Measurements from ENCODE around the gene ABCG1.
A peak's percentile ranks its signal among the peaks of the same experiment; 100 is the strongest.

The ABCG1 gene

DNA sequence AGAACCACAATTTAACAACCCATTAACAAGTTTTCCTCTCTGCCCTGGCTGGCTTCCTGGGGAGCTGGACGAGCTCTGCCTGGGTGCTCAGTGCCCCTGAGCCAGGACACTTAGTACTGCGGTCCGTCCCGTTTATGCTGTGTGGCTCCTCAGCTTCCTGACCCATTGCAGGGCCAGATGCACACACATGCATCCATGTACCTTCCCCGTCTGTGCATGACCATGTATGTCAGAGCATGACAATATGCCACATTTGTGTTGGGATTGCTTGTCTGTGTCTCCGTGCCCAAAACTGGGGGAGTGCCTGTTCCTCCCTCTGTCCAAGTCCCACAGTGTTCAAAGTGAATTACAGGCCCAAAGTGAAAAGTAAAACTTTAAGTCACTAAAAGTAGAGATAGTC, 106.0 kb downstream of the ABCG1 start:
- DNase-seq (ENCODE audit: low spot score) = no peak

- no peak for DNase-seq (ENCODE audit: low spot score)
These were observed 111.7 kb downstream of the ABCG1 start for GRCh38 chr21:42330380-42331371.

- no peak for DNase-seq (ENCODE audit: low spot score)
These were observed 112.7 kb downstream of the ABCG1 start for GRCh38 chr21:42331660-42332059.

DNA sequence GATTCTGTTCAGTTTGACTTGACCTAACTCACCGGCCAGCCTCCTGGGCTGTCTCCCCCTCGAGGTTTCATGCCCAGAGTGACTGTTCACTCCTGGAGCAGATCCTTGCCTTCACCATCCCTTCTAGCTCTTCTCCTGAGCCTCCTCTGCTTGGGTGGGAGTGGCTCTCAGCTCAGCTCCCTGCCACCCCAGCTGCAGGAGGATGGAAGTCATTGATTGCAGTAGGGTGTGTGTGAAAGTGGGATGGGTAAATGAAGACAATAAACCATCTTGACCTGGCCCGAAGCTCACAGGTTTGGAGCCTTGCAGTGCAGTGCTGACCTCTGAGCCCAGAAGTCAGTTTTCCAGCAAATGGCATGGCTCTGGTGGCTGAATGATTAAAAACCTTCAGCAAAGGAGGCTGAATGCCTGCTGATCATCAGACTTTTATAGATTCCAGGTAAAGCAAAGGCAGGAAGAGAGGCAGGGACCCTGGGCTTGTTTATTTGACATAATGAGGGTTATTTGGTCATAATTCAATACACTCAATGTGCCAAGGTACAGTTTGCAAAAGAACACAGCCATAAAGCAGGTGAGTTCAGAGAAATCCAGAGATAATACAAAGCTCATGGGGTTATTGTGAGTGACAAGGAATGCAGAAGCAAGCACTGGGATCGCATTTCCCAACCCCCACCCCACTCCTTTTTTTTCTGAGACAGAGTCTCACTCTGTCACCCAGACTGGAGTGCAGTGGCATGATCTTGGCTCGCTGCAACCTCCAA, 113.8 kb downstream of the ABCG1 start:
- DNase-seq (ENCODE audit: low spot score) = no peak

DNA sequence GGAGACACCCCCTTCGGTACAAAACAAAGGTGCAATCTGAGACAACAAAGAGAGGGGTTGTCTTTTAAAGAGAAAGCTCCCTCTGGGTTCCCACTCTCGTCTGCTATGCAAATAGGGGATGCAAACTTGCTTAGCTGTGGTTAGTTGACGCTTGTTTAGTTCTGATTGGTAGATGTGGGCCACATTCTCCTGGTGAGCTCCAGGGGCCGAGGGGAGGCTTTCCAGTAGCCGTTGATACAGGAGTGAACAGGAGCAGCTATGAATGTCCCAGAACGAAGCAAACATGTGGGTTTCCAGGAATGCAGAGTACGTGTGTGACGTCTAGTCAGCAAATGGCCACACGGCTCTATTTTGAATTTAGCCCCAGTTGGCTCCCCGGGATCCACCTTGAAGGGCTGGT, 117.1 kb downstream of the ABCG1 start:
- DNase-seq (ENCODE audit: low spot score) = no peak

- no peak for DNase-seq (ENCODE audit: low spot score)
These were observed 118.3 kb downstream of the ABCG1 start for GRCh38 chr21:42337276-42337675.

DNA sequence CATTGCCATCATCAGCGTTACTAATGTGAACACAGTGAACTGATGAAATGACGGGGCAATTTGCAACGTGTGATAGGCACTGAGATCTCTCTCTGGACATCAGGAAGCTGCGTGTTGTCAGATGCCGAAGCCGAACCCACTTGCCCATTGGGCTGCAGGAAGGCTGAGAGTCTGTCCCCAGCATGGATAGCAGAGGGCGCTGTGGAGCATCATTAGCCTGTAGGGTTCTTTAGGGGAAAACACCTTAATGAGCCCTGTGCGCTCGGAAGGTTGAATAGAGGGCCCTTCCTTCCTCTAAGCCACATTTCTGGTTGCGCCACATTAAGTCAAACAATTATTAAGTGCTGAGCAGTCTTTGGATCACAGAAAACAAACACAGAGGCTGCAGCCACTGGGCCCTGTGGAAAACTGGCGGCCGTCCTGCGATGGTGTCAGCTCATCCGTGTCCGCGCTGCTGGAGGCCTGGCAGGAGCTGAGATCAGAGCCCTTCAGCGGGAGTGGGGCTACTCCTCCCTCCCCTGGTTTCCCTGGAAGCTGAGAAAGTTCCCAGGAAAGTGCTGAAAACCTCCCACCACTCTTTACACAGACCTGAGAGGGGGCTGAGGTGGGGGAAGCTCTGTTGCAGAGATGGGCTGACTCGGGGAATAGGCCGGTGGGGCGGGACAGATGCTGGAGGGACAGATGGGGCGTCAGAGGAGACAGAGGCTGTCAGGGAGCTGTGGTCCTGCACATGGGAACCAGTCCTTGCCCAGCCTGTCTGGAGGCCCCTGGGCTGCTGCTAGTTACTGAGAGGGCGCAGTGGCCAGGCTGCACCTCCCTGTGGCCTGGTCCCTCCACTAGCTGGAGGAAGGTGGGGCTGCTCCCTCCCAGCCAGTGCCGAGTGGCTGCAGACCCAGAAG, 119.1 kb downstream of the ABCG1 start:
- DNase-seq (ENCODE audit: low spot score) = peak; percentile 38

DNA sequence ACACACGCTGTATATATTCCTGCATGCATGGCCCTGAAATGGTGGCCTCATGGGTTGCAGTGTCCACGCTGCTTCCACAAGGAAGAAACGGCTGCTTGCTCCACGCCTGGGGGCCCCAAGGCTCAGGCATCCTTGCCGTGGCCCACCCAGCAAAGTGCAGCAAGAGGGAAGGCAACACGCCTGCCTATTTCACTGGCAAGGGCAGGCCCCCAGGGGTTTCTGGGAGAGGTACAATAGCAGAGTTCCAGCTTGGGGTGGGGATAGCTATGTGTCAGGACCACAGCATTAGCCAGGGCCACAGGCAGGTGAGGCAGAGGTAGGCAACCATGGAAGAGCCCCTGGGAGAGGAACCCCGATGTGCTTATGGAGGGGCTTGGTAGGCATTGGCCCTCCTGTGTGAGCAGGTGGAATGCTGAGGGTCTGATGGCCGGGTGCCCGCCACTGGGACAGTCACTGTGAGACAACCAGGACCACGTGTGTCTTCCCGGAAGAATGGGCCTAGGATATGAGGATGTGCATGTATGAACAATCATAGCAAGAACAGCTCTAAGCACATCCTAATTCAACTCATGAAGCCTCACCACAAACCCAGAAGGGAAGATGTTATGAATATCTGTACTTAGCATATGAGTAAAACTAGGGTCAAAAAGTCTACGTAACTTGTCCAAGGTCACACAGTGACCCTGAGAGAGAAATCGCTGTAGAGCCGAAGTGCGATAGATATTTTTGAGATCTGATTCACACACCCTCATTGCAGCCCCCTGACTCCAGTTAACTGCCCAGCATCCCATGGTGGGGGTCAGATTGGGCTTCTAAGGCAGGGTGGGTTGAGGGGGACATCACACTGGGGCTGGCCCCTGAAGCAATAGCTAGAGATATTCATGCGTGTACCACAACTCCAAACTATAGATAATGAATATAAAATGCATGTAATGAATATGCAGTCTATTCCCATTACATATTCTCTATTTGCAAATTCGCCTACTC, 120.1 kb downstream of the ABCG1 start:
- no peak for DNase-seq (ENCODE audit: low spot score)

- no peak for DNase-seq (ENCODE audit: low spot score)
These were observed 121.5 kb downstream of the ABCG1 start for GRCh38 chr21:42340187-42341050.

DNA sequence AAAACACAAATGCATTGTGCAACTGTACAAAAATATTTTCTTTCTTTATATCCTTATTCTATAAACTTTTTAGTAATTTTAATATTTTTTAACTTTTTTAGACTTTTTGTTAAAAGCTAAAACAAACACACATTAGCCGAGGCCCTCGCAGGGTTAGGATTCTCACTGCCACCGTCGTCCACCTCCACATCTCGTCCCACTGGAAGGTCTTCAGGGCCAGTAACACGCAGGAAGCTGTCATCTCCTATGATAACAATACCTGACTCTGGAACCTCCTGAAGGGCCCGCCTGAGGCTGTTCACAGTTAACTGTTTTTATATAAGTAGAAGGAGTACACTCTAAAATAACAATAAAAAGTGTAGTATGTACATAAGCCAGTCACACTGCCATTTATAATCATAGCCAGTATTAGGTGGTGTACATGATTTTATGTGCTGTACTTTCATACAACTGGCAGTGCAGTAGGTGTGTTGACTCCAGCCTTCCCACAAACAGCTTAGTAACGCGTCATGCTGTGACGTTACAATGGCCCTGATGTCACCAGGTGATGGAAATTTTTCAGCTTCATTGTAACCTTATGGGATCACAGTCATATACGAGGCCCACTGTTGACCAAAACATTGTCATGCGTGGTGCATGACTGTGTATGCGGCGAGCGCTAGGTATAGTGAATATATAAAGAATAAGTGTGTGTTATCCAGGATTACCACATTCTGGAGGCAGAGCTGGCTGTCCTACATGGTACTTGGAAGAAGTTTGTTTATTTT, 123.0 kb downstream of the ABCG1 start:
- no peak for DNase-seq (ENCODE audit: low spot score)

- no peak for DNase-seq (ENCODE audit: low spot score)
These were observed 124.2 kb downstream of the ABCG1 start for GRCh38 chr21:42343101-42343500.

DNA sequence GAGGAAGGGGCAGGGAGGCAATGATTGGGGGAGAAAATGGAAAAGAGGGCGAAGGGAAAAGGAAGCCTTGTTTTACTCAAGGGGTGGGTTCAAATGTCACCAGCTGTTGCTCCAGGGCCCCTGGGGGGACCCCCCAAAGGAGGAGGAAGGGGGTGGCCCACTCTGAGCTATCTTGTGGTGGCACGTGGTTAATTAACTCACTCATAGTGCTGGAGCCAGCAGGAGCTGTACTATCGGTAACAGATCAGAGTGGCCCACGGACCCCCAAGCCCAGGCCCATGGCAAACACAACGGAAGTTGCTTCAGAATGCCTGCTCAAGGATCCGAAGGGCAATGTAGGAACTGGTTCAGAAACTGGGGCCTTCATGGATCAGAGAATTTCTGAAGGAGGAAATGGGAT, 124.6 kb downstream of the ABCG1 start:
- no peak for DNase-seq (ENCODE audit: low spot score)

GRCh38 chr21:42343963-42344510, 125.1 kb downstream of the ABCG1 start:
- DNase-seq (ENCODE audit: low spot score) = no peak

GRCh38 chr21:42344631-42345030, 125.7 kb downstream of the ABCG1 start:
- DNase-seq (ENCODE audit: low spot score) = no peak

DNA sequence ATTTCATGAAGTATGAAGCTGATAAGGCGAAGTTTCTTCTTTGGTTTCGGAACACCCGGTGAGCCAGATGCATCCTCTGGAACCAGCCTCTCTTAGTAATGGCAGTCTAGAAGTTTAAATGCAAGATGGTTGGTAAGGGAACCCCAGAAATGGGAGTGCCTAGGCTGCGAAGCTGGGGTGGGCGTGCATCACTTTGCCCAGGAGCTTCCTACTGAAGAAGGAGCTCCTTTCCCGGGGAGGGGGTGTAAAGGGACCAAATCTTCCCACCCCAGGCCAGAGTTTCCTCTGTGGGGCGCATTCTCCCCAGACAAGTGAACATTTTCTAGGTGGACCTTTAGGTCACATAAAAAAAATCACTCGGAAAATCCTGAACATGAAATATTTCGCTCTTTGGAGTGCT, 127.5 kb downstream of the ABCG1 start:
- no peak for DNase-seq (ENCODE audit: low spot score)

Data from AG08395 (cell line).